Renal cortical epithelial cell (primary cell): ENCODE data around the gene MDC1. TPM values are rescaled to one million over a fixed set of nuclear protein-coding genes. Genes with fewer than 3 reads are reported as not detected.
"Not testable (repeated sequence)": the region's sequence is repeated elsewhere in the genome, so short reads cannot be mapped to it uniquely, and the experiment has no call there.

ENCODE experiments used
- DNase-seq: peaks from one replicate; pipeline ENCODE4 v3.0.0-alpha.2; 2011; ENCODE audit warnings: low read depth
- total RNA-seq: library from RNA; depleted of rRNA; stranded (reverse); fragments of >200 nt; gene quantifications from 2 replicates; pipeline ENCODE4 v1.2.3, GENCODE V29; 2014

The MDC1 gene
- total RNA-seq, 1 donor from 2014 or later = 10.2 TPM

- not testable (repeated sequence) for DNase-seq
Observed at GRCh38 chr6:30723843-30724741, 7.0 kb upstream of the MDC1 start.

- DNase-seq = not testable (repeated sequence)
Observed at GRCh38 chr6:30723159-30723842, 6.2 kb upstream of the MDC1 start.

GRCh38 chr6:30722280-30723112 lies 5.4 kb upstream of the MDC1 start:
- DNase-seq = peak; percentile 50

GRCh38 chr6:30722025-30722279 lies 4.9 kb upstream of the MDC1 start:
- DNase-seq = not testable (repeated sequence)

GRCh38 chr6:30721198-30722024 lies 4.3 kb upstream of the MDC1 start:
- DNase-seq = peak; percentile 55

GRCh38 chr6:30720738-30721197 lies 3.7 kb upstream of the MDC1 start:
- no peak for DNase-seq

GRCh38 chr6:30719791-30720737 lies 3.0 kb upstream of the MDC1 start, which contains the start of gene TUBB:
Gene TUBB (plus strand): TSS chr6:30720352. CDS start chr6:30720507, 155 bp downstream.
- peak; percentile 95 for DNase-seq

- DNase-seq = peak; percentile 34
Observed at GRCh38 chr6:30719356-30719755, 2.3 kb upstream of the MDC1 start.

GRCh38 chr6:30717845-30718720 lies 1.0 kb upstream of the MDC1 start:
- DNase-seq = not testable (repeated sequence)

- DNase-seq = no peak
Observed at GRCh38 chr6:30716879-30717128, 277 bp downstream of the MDC1 start.

GRCh38 chr6:30714263-30714662 lies 2.8 kb downstream of the MDC1 start:
- DNase-seq = no peak

GRCh38 chr6:30712441-30712945 lies 4.6 kb downstream of the MDC1 start:
- DNase-seq = no peak

- no peak for DNase-seq
Observed at GRCh38 chr6:30711758-30712380, 5.2 kb downstream of the MDC1 start.

- peak; percentile 97 for DNase-seq
Observed at GRCh38 chr6:30709101-30709868, 7.8 kb downstream of the MDC1 start.

GRCh38 chr6:30707281-30707850 lies 9.7 kb downstream of the MDC1 start:
- DNase-seq = peak; percentile 60

GRCh38 chr6:30705620-30706019 lies 11.5 kb downstream of the MDC1 start:
- no peak for DNase-seq

GRCh38 chr6:30703821-30704220 lies 13.3 kb downstream of the MDC1 start:
- no peak for DNase-seq

GRCh38 chr6:30703011-30703410 lies 14.1 kb downstream of the MDC1 start:
- no peak for DNase-seq
